Osteocyte (in vitro differentiated cells): ENCODE data around the gene ELAC2. TPM values are rescaled to one million over a fixed set of nuclear protein-coding genes. Genes with fewer than 3 reads are reported as not detected.

ENCODE experiments used
- DNase-seq: peaks from one replicate; pipeline ENCODE4 v3.0.0; 2021; ENCODE audit warnings: mixed read lengths; ENCODE audit not compliant: unreplicated experiment; ENCODE audit errors: extremely low spot score
- H3K27ac Mint-ChIP-seq: one replicate; pipeline ENCODE4 v1.8.0; 2021; ENCODE audit warnings: mild to moderate bottlenecking, mixed read lengths; ENCODE audit not compliant: unreplicated experiment
- H3K27me3 Mint-ChIP-seq: one replicate; pipeline ENCODE4 v1.8.0; 2021; ENCODE audit warnings: mixed read lengths; ENCODE audit not compliant: unreplicated experiment
- H3K36me3 Mint-ChIP-seq: one replicate; pipeline ENCODE4 v1.8.0; 2021; ENCODE audit warnings: mixed read lengths; ENCODE audit not compliant: unreplicated experiment
- H3K4me1 Mint-ChIP-seq: one replicate; pipeline ENCODE4 v1.8.0; 2021; ENCODE audit warnings: mixed read lengths; ENCODE audit not compliant: unreplicated experiment
- H3K4me3 Mint-ChIP-seq: one replicate; pipeline ENCODE4 v1.8.0; 2021; ENCODE audit warnings: mild to moderate bottlenecking, moderate library complexity, mixed read lengths; ENCODE audit not compliant: unreplicated experiment
- H3K9me3 Mint-ChIP-seq: one replicate; pipeline ENCODE4 v1.8.0; 2021; ENCODE audit warnings: mixed read lengths; ENCODE audit not compliant: unreplicated experiment
- CTCF ChIP-seq: fragments of 200-600 bp; sonication (generic); IDR thresholded peaks from 2 replicates; pipeline ENCODE4 v1.5.0; 2021; ENCODE audit warnings: antibody characterized with exemption, mild to moderate bottlenecking, moderate library complexity
- total RNA-seq: library from RNA; stranded (reverse); gene quantifications from 2 replicates; pipeline ENCODE4 v1.2.1, GENCODE V29; 2021

Gene ELAC2
- total RNA-seq, 1 donor from 2014 or later, result 51.8 TPM

DNA sequence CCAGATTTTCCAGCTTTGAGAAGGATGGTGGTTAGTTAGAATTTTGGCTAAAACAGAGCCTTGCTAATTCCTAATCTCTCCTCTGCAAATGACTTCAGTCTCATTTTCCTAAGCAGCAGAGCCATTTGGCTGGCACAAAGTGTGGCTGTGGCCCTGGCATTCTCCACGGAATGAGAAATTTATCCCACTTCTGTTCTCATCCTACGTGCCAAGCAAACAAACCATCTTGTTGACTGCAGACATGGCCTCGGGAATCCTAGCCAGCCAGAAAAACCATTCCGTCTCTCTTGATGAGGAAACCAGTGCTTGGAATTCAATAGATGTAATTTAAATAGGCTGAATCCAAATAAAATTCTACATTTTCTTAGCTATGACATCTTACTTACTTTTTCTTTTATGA is 34.1 kb upstream of the ELAC2 start:
- TF ChIP-seq CTCF, result no peak
- H3K27me3 Mint-ChIP-seq, result peaks cover 20% of the 10 kb centered on the region
- DNase-seq, result no peak
- H3K36me3 Mint-ChIP-seq, result no peaks in the 10 kb centered on the region
- no peak overlapping the region for H3K27ac Mint-ChIP-seq
- H3K4me3 Mint-ChIP-seq, result no peak overlapping the region
- no peaks in the 10 kb centered on the region for H3K4me1 Mint-ChIP-seq
- H3K9me3 Mint-ChIP-seq, result peaks cover 4% of the 10 kb centered on the region

GRCh38 chr17:13047011-13047606 is 29.3 kb upstream of the ELAC2 start:
- Mint-ChIP-seq H3K36me3 (no peaks in the 10 kb centered on the region), H3K27me3 (peaks cover 18% of the 10 kb centered on the region), H3K9me3 (peaks cover 2% of the 10 kb centered on the region), H3K4me1 (peaks cover 3% of the 10 kb centered on the region), H3K4me3 (no peak overlapping the region), H3K27ac (no peak overlapping the region)
- no peak for DNase-seq
- TF ChIP-seq CTCF, result no peak

GRCh38 chr17:13046361-13046760 is 28.5 kb upstream of the ELAC2 start:
- no peaks in the 10 kb centered on the region for H3K36me3 Mint-ChIP-seq
- peaks cover 15% of the 10 kb centered on the region for H3K27me3 Mint-ChIP-seq

GRCh38 chr17:13044572-13045065 is 26.8 kb upstream of the ELAC2 start:
- Mint-ChIP-seq H3K36me3 (no peaks in the 10 kb centered on the region), H3K4me3 (no peak overlapping the region), H3K27me3 (peaks cover 27% of the 10 kb centered on the region), H3K27ac (no peak overlapping the region), H3K4me1 (peaks cover 3% of the 10 kb centered on the region), H3K9me3 (no peaks in the 10 kb centered on the region)
- no peak for TF ChIP-seq CTCF
- no peak for DNase-seq

More at GRCh38 chr17:13046361-13046760, 28.5 kb upstream of the ELAC2 start:
- no peak for TF ChIP-seq CTCF
- Mint-ChIP-seq H3K4me1 (peaks cover 3% of the 10 kb centered on the region), H3K27ac (no peak overlapping the region), H3K9me3 (no peaks in the 10 kb centered on the region), H3K4me3 (no peak overlapping the region)
- no peak for DNase-seq

- H3K27me3 Mint-ChIP-seq, result peaks cover 14% of the 10 kb centered on the region
- no peak for TF ChIP-seq CTCF
- no peaks in the 10 kb centered on the region for H3K4me1 Mint-ChIP-seq
- H3K36me3 Mint-ChIP-seq, result no peaks in the 10 kb centered on the region
- DNase-seq, result no peak
- H3K4me3 Mint-ChIP-seq, result no peak overlapping the region
- H3K9me3 Mint-ChIP-seq, result peaks cover 13% of the 10 kb centered on the region
- H3K27ac Mint-ChIP-seq, result no peak overlapping the region
These were observed 21.3 kb upstream of the ELAC2 start for GRCh38 chr17:13038931-13039665.
